Measurements from ENCODE around the gene ZNF407.

- TF ChIP-seq CTCF (IDR thresholded peaks at IDR 0.05) (no peak), POLR2A (IDR thresholded peaks at IDR 0.05) (no peak)
Measured at GRCh38 chr18:75110311-75110710, 512.6 kb downstream of the ZNF407 start.
